Measurements from ENCODE around the gene DNAJC3. TPM values are rescaled to one million over a fixed set of nuclear protein-coding genes. Genes with fewer than 3 reads are reported as not detected.

The DNAJC3 gene
- total and polyA plus RNA-seq, 2 of the 13 experiments (the other 11 are each of a cell fraction or from before 2014, with no cell fraction given) = 10.4 to 48.2 TPM

GRCh38 chr13:95643571-95643935, 33.4 kb upstream of the DNAJC3 start (continued):
- no peak for TF ChIP-seq ZNF646 (CRISPR knock-in tag; IDR thresholded peaks at IDR 0.05)
- 0 out of 2 replicates have a peak, but pooled peaks have one; percentile 10 for TF ChIP-seq HDAC1 (CRISPR knock-in tag; IDR thresholded peaks at IDR 0.05)
- no peak for TF ChIP-seq ZNF883 (CRISPR knock-in tag; IDR thresholded peaks at IDR 0.05; ENCODE audit: not compliant biosample characterization)
- TF ChIP-seq ZNF816 (CRISPR knock-in tag; IDR thresholded peaks at IDR 0.05; ENCODE audit: borderline replicate concordance) = no peak
- no peak for TF ChIP-seq SRY (CRISPR knock-in tag; IDR thresholded peaks at IDR 0.05)
- no peak for TF ChIP-seq SOX6 (IDR thresholded peaks at IDR 0.05)
- TF ChIP-seq SOX6 (CRISPR knock-in tag; IDR thresholded peaks at IDR 0.05) = no peak
- TF ChIP-seq TARDBP (CRISPR knock-in tag; IDR thresholded peaks at IDR 0.05) = no peak
- TF ChIP-seq, protein P1, sequence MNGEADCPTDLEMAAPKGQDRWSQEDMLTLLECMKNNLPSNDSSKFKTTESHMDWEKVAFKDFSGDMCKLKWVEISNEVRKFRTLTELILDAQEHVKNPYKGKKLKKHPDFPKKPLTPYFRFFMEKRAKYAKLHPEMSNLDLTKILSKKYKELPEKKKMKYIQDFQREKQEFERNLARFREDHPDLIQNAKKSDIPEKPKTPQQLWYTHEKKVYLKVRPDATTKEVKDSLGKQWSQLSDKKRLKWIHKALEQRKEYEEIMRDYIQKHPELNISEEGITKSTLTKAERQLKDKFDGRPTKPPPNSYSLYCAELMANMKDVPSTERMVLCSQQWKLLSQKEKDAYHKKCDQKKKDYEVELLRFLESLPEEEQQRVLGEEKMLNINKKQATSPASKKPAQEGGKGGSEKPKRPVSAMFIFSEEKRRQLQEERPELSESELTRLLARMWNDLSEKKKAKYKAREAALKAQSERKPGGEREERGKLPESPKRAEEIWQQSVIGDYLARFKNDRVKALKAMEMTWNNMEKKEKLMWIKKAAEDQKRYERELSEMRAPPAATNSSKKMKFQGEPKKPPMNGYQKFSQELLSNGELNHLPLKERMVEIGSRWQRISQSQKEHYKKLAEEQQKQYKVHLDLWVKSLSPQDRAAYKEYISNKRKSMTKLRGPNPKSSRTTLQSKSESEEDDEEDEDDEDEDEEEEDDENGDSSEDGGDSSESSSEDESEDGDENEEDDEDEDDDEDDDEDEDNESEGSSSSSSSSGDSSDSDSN (CRISPR knock-in tag; IDR thresholded peaks at IDR 0.05) = no peak
- TF ChIP-seq EEA1 (CRISPR knock-in tag; IDR thresholded peaks at IDR 0.05; ENCODE audit: borderline replicate concordance) = no peak
- no peak for TF ChIP-seq GFI1 (CRISPR knock-in tag; IDR thresholded peaks at IDR 0.05; ENCODE audit: borderline replicate concordance)
- 0 out of 2 replicates have a peak, but pooled peaks have one; percentile 42 for TF ChIP-seq KMT2B (CRISPR knock-in tag; IDR thresholded peaks at IDR 0.05)
- TF ChIP-seq RAD21 (CRISPR knock-in tag; IDR thresholded peaks at IDR 0.05) = no peak
- TF ChIP-seq, protein P2, sequence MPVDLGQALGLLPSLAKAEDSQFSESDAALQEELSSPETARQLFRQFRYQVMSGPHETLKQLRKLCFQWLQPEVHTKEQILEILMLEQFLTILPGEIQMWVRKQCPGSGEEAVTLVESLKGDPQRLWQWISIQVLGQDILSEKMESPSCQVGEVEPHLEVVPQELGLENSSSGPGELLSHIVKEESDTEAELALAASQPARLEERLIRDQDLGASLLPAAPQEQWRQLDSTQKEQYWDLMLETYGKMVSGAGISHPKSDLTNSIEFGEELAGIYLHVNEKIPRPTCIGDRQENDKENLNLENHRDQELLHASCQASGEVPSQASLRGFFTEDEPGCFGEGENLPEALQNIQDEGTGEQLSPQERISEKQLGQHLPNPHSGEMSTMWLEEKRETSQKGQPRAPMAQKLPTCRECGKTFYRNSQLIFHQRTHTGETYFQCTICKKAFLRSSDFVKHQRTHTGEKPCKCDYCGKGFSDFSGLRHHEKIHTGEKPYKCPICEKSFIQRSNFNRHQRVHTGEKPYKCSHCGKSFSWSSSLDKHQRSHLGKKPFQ (CRISPR knock-in tag; IDR thresholded peaks at IDR 0.05; ENCODE audit: insufficient replicate concordance) = no peak
- TF ChIP-seq ZNF256 (CRISPR knock-in tag; conservative IDR thresholded peaks at IDR 0.05) = no peak
- no peak for TF ChIP-seq THAP9 (CRISPR knock-in tag; IDR thresholded peaks at IDR 0.05; ENCODE audit: borderline replicate concordance)
- TF ChIP-seq TSC22D2 (CRISPR knock-in tag; IDR thresholded peaks at IDR 0.05; ENCODE audit: borderline replicate concordance) = no peak
- TF ChIP-seq PHF5A (CRISPR knock-in tag; IDR thresholded peaks at IDR 0.05; ENCODE audit: low read depth, unreplicated experiment) = no peak
